ENCODE results near the gene WTAP. TPM values are rescaled to one million over a fixed set of nuclear protein-coding genes. Genes with fewer than 3 reads are reported as not detected.

Gene WTAP
- polyA plus RNA-seq, 1 experiment = 38.5 TPM

DNA sequence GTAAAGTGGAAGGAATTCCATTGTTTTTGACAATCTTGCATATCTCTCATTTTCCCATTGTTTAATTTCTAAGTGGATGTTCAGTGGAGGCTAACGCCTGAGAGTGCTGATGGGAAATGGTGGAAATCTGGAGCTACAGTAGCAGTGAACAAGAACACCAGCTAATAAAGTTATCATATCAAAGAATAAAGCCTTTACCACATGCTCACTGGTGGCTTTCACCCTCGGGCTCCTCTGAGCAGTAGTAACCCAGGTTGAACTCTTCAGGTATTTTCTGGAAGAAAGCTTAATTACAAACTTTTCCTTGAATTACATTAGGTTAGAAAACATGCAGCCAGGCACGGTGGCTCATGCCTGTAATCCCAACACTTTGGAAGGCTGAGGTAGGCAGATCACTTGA is 24.1 kb downstream of the WTAP start:
- TF ChIP-seq, protein P1, sequence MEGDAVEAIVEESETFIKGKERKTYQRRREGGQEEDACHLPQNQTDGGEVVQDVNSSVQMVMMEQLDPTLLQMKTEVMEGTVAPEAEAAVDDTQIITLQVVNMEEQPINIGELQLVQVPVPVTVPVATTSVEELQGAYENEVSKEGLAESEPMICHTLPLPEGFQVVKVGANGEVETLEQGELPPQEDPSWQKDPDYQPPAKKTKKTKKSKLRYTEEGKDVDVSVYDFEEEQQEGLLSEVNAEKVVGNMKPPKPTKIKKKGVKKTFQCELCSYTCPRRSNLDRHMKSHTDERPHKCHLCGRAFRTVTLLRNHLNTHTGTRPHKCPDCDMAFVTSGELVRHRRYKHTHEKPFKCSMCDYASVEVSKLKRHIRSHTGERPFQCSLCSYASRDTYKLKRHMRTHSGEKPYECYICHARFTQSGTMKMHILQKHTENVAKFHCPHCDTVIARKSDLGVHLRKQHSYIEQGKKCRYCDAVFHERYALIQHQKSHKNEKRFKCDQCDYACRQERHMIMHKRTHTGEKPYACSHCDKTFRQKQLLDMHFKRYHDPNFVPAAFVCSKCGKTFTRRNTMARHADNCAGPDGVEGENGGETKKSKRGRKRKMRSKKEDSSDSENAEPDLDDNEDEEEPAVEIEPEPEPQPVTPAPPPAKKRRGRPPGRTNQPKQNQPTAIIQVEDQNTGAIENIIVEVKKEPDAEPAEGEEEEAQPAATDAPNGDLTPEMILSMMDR (IDR thresholded peaks at IDR 0.05; ENCODE audit: low read depth, low read length) = no peak
- no peaks in the 10 kb centered on the region for H3K27me3 ChIP-seq (ENCODE audit: control insufficient read depth, insufficient read depth, low read length)
- no peaks in the 10 kb centered on the region for H3K9me3 ChIP-seq (ENCODE audit: control insufficient read depth, insufficient read depth, low read length)
- ChIA-PET POLR2A (interaction anchor here (0.6 kb wide), 1 partner anchor 23 kb away, joined by 3 read pairs; no protein-coding TSS in a partner anchor), CTCF (interaction anchor here (1.7 to 2.2 kb wide), 2 partner anchors 8 to 60 kb away, joined by 3 to 7 read pairs; no protein-coding TSS in a partner anchor)
- H3K27ac ChIP-seq (ENCODE audit: low read depth, low read length) = no peak overlapping the region
- H3K4me3 ChIP-seq (ENCODE audit: low read depth, low read length) = no peak overlapping the region
- no peak for DNase-seq (ENCODE audit: low read depth, low spot score)

DNA sequence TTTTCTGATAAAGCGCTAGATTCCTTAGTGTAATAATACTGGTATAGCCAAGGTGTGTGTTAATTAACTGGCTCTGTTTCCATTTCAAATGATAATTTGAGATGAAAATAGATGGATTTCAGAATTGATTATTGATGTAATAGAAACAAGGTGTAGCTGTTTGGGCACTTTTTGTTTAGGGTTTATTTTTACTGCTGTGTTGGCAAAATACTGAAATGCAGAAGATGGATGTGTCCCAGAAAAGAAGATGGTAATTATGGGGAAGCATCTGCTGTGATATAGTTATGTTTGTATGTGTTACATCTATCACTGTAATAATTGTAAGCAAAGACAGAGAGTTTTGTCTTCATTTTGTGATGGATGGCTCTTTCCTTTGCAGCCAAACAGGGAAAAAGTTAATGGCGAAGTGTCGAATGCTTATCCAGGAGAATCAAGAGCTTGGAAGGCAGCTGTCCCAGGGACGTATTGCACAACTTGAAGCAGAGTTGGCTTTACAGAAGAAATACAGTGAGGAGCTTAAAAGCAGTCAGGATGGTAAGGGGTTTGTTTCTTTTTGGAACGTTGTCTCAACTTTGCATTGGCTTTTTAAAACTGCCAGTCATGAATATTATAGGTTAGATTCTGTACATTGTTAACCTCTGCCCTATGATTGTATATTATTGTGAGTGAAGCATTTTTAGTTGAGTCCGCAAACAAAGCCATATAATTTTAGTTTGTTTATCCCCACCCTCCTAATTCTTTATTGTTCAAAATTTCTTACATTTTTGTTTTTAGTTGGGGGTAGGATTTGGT is 26.0 kb downstream of the WTAP start:
- H3K4me3 ChIP-seq (ENCODE audit: low read depth, low read length) = no peak overlapping the region
- TF ChIP-seq, protein P1 (IDR thresholded peaks at IDR 0.05; ENCODE audit: low read depth, low read length) = no peak
- no peak for DNase-seq (ENCODE audit: low read depth, low spot score)
- no peak overlapping the region for H3K27ac ChIP-seq (ENCODE audit: low read depth, low read length)
- ChIA-PET CTCF (interaction anchor here (1.7 to 2.2 kb wide), 2 partner anchors 10 to 62 kb away, joined by 3 to 7 read pairs; no protein-coding TSS in a partner anchor), POLR2A (no interaction called here)
- no peaks in the 10 kb centered on the region for H3K27me3 ChIP-seq (ENCODE audit: control insufficient read depth, insufficient read depth, low read length)
- no peaks in the 10 kb centered on the region for H3K9me3 ChIP-seq (ENCODE audit: control insufficient read depth, insufficient read depth, low read length)

DNA sequence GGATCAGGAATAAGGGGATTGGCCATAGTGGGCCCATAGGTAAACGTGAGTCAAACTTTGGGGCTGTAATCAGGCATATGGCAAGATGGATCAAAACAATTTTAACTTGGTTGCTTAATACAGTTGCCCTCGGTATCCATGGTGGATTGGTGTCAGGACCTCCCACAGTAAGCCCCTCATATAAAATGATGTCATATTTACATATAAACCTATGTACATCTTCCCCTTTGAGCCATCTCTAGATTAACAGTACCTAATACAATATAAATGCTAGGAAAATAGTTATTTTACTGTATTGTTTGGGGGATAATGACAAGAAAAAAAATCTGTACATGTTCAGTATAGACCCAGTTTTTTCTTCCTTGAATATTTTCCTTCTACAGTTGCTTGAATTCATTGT is 27.1 kb downstream of the WTAP start:
- CTCF ChIA-PET = no interaction called here
- H3K9me3 ChIP-seq (ENCODE audit: control insufficient read depth, insufficient read depth, low read length) = no peaks in the 10 kb centered on the region
- no peak for DNase-seq (ENCODE audit: low read depth, low spot score)
- no peaks in the 10 kb centered on the region for H3K27me3 ChIP-seq (ENCODE audit: control insufficient read depth, insufficient read depth, low read length)
- H3K27ac ChIP-seq (ENCODE audit: low read depth, low read length) = no peak overlapping the region
- TF ChIP-seq, protein P1 (IDR thresholded peaks at IDR 0.05; ENCODE audit: low read depth, low read length) = no peak
- POLR2A ChIA-PET = no interaction called here
- H3K4me3 ChIP-seq (ENCODE audit: low read depth, low read length) = no peak overlapping the region

DNA sequence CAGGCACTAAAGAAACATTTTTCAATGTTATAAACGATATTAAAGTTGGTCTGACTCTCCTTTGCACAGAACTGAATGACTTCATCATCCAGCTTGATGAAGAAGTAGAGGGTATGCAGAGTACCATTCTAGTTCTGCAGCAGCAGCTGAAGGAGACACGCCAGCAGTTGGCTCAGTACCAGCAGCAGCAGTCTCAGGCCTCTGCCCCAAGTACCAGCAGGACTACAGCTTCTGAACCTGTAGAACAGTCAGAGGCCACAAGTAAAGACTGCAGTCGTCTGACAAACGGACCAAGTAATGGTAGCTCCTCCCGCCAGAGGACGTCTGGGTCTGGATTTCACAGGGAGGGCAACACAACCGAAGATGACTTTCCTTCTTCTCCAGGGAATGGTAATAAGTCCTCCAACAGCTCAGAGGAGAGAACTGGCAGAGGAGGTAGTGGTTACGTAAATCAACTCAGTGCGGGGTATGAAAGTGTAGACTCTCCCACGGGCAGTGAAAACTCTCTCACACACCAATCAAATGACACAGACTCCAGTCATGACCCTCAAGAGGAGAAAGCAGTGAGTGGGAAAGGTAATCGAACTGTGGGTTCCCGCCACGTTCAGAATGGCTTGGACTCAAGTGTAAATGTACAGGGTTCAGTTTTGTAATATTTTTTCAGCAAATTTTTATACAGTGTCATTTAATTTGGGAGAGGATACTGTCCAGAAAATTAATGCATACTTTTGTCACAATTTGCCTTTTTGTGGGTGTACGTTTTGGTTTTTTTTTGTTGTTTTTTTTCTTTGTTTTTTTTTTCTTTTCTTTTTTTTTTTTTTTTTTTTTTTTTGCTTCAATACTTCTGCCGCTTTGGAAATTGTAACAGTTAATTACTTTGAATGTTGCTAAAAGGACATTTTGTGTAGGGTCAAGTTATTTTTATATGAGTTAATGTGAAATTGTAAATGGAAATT is 27.9 kb downstream of the WTAP start:
- no peak overlapping the region for H3K27ac ChIP-seq (ENCODE audit: low read depth, low read length)
- H3K27me3 ChIP-seq (ENCODE audit: control insufficient read depth, insufficient read depth, low read length) = no peaks in the 10 kb centered on the region
- CTCF ChIA-PET = no interaction called here
- DNase-seq (ENCODE audit: low read depth, low spot score) = no peak
- POLR2A ChIA-PET = no interaction called here
- no peak overlapping the region for H3K4me3 ChIP-seq (ENCODE audit: low read depth, low read length)
- no peaks in the 10 kb centered on the region for H3K9me3 ChIP-seq (ENCODE audit: control insufficient read depth, insufficient read depth, low read length)
- TF ChIP-seq, protein P1 (IDR thresholded peaks at IDR 0.05; ENCODE audit: low read depth, low read length) = no peak

Measured in AG04450 (cell line).